Left lung (tissue), 10 donors: ENCODE measurements around the gene DISC1. TPM values are rescaled to one million over a fixed set of nuclear protein-coding genes. Genes with fewer than 3 reads are reported as not detected.
A peak's percentile ranks its signal among the peaks of the same experiment; 100 is the strongest.

ENCODE experiments used
- ATAC-seq: fragments of 200-7000 bp; cut with Tn5 transposase; one replicate; pipeline ENCODE4 v1.9.1; 2020; ENCODE audit warnings: moderate library complexity
- DNase-seq, 4 donors: peaks; one replicate each; pipeline ENCODE4 v3.0.0-alpha.2; 2013 to 2020
- H3K27ac ChIP-seq, 2 donors: fragments of 200-600 bp; sonication (generic) in 1 of 2; one replicate each; pipeline versions ENCODE4 v1.5.0 to v1.8.0; 2020 to 2021
- H3K27me3 ChIP-seq, 2 donors: fragments of 200-600 bp; sonication (generic) in 1 of 2; one replicate each; pipeline versions ENCODE4 v1.5.0 to v1.8.0; 2020 to 2021
- H3K36me3 ChIP-seq, 2 donors: fragments of 200-600 bp; sonication (generic) in 1 of 2; one replicate each; pipeline versions ENCODE4 v1.5.0 to v1.8.0; 2020 to 2021
- H3K4me1 ChIP-seq, 2 donors: fragments of 200-600 bp; one replicate each; pipeline ENCODE4 v1.8.0; 2021
- H3K4me3 ChIP-seq, 2 donors: fragments of 200-600 bp; sonication (generic) in 1 of 2; one replicate each; pipeline versions ENCODE4 v1.5.0 to v1.8.0; 2020 to 2021; ENCODE audit warnings: mild to moderate bottlenecking in 1 of 2
- H3K9me3 ChIP-seq, 2 donors: fragments of 200-600 bp; sonication (generic) in 1 of 2; one replicate each; pipeline versions ENCODE4 v1.5.0 to v1.8.0; 2020 to 2021
- intact Hi-C, 2 donors: fragments of 100-400 bp; cut with DNase I; formaldehyde crosslinking; loops; one replicate each; pipeline versions ENCODE4 v1.11.2 to v1.14.2; 2022
- polyA plus RNA-seq, 6 donors: library from polyadenylated mRNA; unstranded; fragments of 120-200 nt; gene quantifications; one replicate each; pipeline ENCODE4 v1.2.1, GENCODE V29; 2013; ENCODE audit not compliant: insufficient read length in 6 of 6
- total RNA-seq, 2 donors: library from RNA; stranded (reverse); fragmentation: NEBNext Ultra II Directional; extraction: Animal tissue kit (Norgen Biotek cat#: 25700); gene quantifications; one replicate each; pipeline ENCODE4 v1.2.1, GENCODE V29; 2021
- TF ChIP-seq, protein P1 (sequence below), 2 donors: fragments of 200-600 bp; sonication (generic) in 1 of 2; IDR thresholded peaks; one replicate each; pipeline versions ENCODE4 v1.5.0 to v1.8.0; 2021; ENCODE audit warnings: antibody characterized with exemption in 2 of 2
- donor health status: DM: no; HTN: yes; CAD: no.
- donor health status: DM: no; HTN: no; CAD: no.

The DISC1 gene
- total and polyA plus RNA-seq, 8 donors: 3.9 to 11.7 (median 10.5) TPM

GRCh38 chr1:232029315-232029714 is 402.7 kb downstream of the DISC1 start:
- no peak for ATAC-seq
- Histone ChIP-seq H3K9me3 (no peaks in the 10 kb centered on the region), H3K4me1 (no peaks in the 10 kb centered on the region), H3K36me3 (peaks cover 0 to 6% of the 10 kb centered on the region in 2 donors), H3K27me3 (no peaks in the 10 kb centered on the region), H3K27ac (no peak overlapping the region), H3K4me3 (no peak overlapping the region)
- peak in 2 of 4 donors; percentile 76 to 83 for DNase-seq
- TF ChIP-seq, protein P1, sequence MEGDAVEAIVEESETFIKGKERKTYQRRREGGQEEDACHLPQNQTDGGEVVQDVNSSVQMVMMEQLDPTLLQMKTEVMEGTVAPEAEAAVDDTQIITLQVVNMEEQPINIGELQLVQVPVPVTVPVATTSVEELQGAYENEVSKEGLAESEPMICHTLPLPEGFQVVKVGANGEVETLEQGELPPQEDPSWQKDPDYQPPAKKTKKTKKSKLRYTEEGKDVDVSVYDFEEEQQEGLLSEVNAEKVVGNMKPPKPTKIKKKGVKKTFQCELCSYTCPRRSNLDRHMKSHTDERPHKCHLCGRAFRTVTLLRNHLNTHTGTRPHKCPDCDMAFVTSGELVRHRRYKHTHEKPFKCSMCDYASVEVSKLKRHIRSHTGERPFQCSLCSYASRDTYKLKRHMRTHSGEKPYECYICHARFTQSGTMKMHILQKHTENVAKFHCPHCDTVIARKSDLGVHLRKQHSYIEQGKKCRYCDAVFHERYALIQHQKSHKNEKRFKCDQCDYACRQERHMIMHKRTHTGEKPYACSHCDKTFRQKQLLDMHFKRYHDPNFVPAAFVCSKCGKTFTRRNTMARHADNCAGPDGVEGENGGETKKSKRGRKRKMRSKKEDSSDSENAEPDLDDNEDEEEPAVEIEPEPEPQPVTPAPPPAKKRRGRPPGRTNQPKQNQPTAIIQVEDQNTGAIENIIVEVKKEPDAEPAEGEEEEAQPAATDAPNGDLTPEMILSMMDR (IDR thresholded peaks at IDR 0.05): no peak
- intact Hi-C loops: no loop called here

- ATAC-seq (no peak), DNase-seq (no peak)
- Histone ChIP-seq H3K4me3 (no peak overlapping the region), H3K4me1 (no peaks in the 10 kb centered on the region), H3K36me3 (peaks cover 0 to 6% of the 10 kb centered on the region in 2 donors), H3K9me3 (no peaks in the 10 kb centered on the region), H3K27ac (no peak overlapping the region), H3K27me3 (no peaks in the 10 kb centered on the region)
- intact Hi-C loops: no loop called here
- TF ChIP-seq, protein P1 (IDR thresholded peaks at IDR 0.05): no peak
Observed at GRCh38 chr1:232031156-232031555, 404.6 kb downstream of the DISC1 start.

DNA sequence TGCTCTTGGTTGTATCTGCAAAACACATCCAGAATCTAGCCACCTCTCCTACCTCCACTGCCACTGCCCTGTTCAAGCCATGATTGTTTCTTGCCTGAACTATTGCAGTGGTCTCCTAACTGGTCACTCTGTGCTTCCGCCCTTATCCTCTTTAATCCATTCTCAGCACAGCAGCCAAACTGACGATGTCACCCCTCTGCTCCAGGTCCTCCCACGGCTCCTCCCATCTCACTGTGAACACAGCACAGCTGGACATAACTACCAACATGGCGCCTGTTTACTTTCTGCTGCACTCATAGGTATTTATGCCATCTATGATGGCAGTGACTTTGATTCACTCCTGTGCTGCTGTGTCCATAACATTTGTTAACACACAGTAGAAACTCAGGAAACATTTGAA is 406.7 kb downstream of the DISC1 start:
- intact Hi-C loops: no loop called here
- ATAC-seq (no peak), DNase-seq (no peak)
- Histone ChIP-seq H3K27me3 (no peaks in the 10 kb centered on the region), H3K4me1 (no peaks in the 10 kb centered on the region), H3K36me3 (peaks cover 0 to 3% of the 10 kb centered on the region in 2 donors), H3K4me3 (no peak overlapping the region), H3K27ac (no peak overlapping the region), H3K9me3 (no peaks in the 10 kb centered on the region)
- TF ChIP-seq, protein P1 (IDR thresholded peaks at IDR 0.05): no peak

DNA sequence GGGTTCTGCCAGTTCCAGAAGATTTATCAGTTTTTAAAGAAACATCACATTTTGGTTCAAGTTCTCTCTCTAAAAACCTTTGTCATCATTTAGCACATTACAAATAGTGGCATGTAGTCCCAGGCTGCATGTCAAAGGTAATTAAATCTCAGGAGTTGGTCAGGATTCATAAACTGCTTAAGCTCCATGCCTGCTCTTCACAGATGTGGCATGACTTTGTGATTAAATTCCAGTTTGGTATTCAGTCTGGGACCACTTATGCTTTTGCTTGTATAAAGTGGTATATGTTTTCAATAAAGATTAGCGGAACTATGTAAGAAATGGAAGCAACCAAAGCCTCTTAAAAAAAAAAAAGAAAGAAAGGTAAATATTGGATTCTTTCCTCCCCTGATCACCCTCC is 408.0 kb downstream of the DISC1 start:
- Histone ChIP-seq H3K27me3 (no peaks in the 10 kb centered on the region), H3K4me1 (no peaks in the 10 kb centered on the region), H3K4me3 (no peak overlapping the region), H3K9me3 (no peaks in the 10 kb centered on the region), H3K36me3 (peaks cover 0 to 3% of the 10 kb centered on the region in 2 donors), H3K27ac (no peak overlapping the region)
- DNase-seq: no peak
- TF ChIP-seq, protein P1 (IDR thresholded peaks at IDR 0.05): no peak
- intact Hi-C loops: no loop called here
- ATAC-seq: no peak

- H3K4me1 ChIP-seq: no peaks in the 10 kb centered on the region
- H3K9me3 ChIP-seq: no peaks in the 10 kb centered on the region
- peaks cover 0 to 3% of the 10 kb centered on the region in 2 donors for H3K36me3 ChIP-seq
- TF ChIP-seq, protein P1 (IDR thresholded peaks at IDR 0.05): no peak
- intact Hi-C loops: no loop called here
- ATAC-seq (no peak), DNase-seq (peak in 1 of 4 donors; percentile 26)
- H3K4me3 ChIP-seq: no peak overlapping the region
- no peaks in the 10 kb centered on the region for H3K27me3 ChIP-seq
- no peak overlapping the region for H3K27ac ChIP-seq
Observed at GRCh38 chr1:232036181-232036933, 409.8 kb downstream of the DISC1 start.
